Ishikawa (cell line): Measurements from ENCODE around the gene MOGAT2.

Experiments
- CEBPB ChIP-seq: IDR thresholded peaks from 2 replicates; pipeline ENCODE4 v1.6.1; 2012
- CREB1 ChIP-seq: IDR thresholded peaks from 2 replicates; pipeline ENCODE4 v1.6.1; 2012; ENCODE audit warnings: low read depth
- EGR1 ChIP-seq: IDR thresholded peaks from 2 replicates; pipeline ENCODE4 v1.6.1; 2012
- EP300 ChIP-seq: IDR thresholded peaks from 2 replicates; pipeline ENCODE4 v1.6.1; 2012; ENCODE audit warnings: borderline replicate concordance
- FOXM1 ChIP-seq: IDR thresholded peaks from 2 replicates; pipeline ENCODE4 v1.6.1; 2012; ENCODE audit warnings: low read depth, borderline replicate concordance
- MAX ChIP-seq: IDR thresholded peaks from 2 replicates; pipeline ENCODE4 v1.6.1; 2012
- NFIC ChIP-seq: IDR thresholded peaks from 2 replicates; pipeline ENCODE4 v1.6.1; 2012
- RAD21 ChIP-seq: IDR thresholded peaks from 2 replicates; pipeline ENCODE4 v1.6.1; 2012; ENCODE audit warnings: low read depth
- REST ChIP-seq: IDR thresholded peaks from 2 replicates; pipeline ENCODE4 v1.6.1; 2012; ENCODE audit warnings: low read depth, mild to moderate bottlenecking
- TAF1 ChIP-seq: IDR thresholded peaks from 2 replicates; pipeline ENCODE4 v1.6.1; 2012; ENCODE audit warnings: low read depth, mild to moderate bottlenecking
- TCF12 ChIP-seq: IDR thresholded peaks from 2 replicates; pipeline ENCODE4 v1.6.1; 2012; ENCODE audit warnings: low read depth
- TEAD4 ChIP-seq: IDR thresholded peaks from 2 replicates; pipeline ENCODE4 v1.6.1; 2012
- USF1 ChIP-seq: IDR thresholded peaks from 2 replicates; pipeline ENCODE4 v1.6.1; 2012
- YY1 ChIP-seq: IDR thresholded peaks from 2 replicates; pipeline ENCODE4 v1.6.1; 2012; ENCODE audit warnings: low read depth
- ZBTB7A ChIP-seq: IDR thresholded peaks from 2 replicates; pipeline ENCODE4 v1.6.1; 2012; ENCODE audit warnings: low read depth

MOGAT2 gene

GRCh38 chr11:75728992-75729391, 11.4 kb downstream of the MOGAT2 start:
- TF ChIP-seq RAD21 (no peak), REST (no peak), CREB1 (no peak), ZBTB7A (no peak), MAX (no peak), CEBPB (no peak), NFIC (no peak)

GRCh38 chr11:75731095-75731494, 13.5 kb downstream of the MOGAT2 start:
- TF ChIP-seq TEAD4, result no peak

GRCh38 chr11:75733071-75733430, 15.4 kb downstream of the MOGAT2 start:
- TF ChIP-seq NFIC, result no peak
- no peak for TF ChIP-seq YY1
- TF ChIP-seq EGR1, result no peak
- TF ChIP-seq MAX, result no peak
- no peak for TF ChIP-seq TAF1
- TF ChIP-seq TEAD4, result no peak
- TF ChIP-seq REST, result no peak
- TF ChIP-seq CREB1, result no peak
- no peak for TF ChIP-seq CEBPB
- TF ChIP-seq FOXM1, result no peak
- no peak for TF ChIP-seq ZBTB7A
- no peak for TF ChIP-seq TCF12
- no peak for TF ChIP-seq USF1

GRCh38 chr11:75733431-75734107, 15.9 kb downstream of the MOGAT2 start:
- TF ChIP-seq NFIC (no peak), CREB1 (no peak), FOXM1 (no peak), MAX (no peak), RAD21 (no peak)

- TF ChIP-seq TCF12, result no peak
- TF ChIP-seq ZBTB7A, result no peak
- TF ChIP-seq CREB1, result no peak
- TF ChIP-seq NFIC, result no peak
- no peak for TF ChIP-seq MAX
- TF ChIP-seq TEAD4, result no peak
- no peak for TF ChIP-seq TAF1
- TF ChIP-seq USF1, result no peak
- no peak for TF ChIP-seq EGR1
- TF ChIP-seq EP300, result no peak
- TF ChIP-seq RAD21, result no peak
- TF ChIP-seq FOXM1, result no peak
- TF ChIP-seq YY1, result no peak
- no peak for TF ChIP-seq CEBPB
- TF ChIP-seq REST, result no peak
Observed at GRCh38 chr11:75734491-75735180, 17.0 kb downstream of the MOGAT2 start.
